ENCODE data around the gene XPNPEP2.

DNA sequence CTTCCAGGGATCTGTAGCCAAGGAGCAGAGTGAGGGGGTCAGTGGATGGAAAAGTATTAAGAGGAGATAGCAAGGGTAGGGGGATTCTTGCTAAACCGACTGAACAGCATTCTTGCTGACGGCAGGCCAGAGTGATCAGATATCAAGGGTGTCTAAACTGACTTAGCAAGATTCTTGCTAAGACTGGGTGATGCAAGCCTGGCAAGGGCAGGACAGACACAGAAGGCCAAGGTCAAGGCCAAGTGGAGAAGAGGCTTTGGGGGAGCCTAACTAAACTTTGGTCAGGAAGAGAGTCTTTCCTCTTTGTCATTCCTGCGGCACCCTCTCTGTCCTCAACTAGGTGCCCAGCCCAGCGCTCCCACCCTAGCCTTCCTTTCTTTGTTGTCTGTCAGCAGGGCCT, 799 bp downstream of the XPNPEP2 start:
- TF ChIP-seq, protein P1, sequence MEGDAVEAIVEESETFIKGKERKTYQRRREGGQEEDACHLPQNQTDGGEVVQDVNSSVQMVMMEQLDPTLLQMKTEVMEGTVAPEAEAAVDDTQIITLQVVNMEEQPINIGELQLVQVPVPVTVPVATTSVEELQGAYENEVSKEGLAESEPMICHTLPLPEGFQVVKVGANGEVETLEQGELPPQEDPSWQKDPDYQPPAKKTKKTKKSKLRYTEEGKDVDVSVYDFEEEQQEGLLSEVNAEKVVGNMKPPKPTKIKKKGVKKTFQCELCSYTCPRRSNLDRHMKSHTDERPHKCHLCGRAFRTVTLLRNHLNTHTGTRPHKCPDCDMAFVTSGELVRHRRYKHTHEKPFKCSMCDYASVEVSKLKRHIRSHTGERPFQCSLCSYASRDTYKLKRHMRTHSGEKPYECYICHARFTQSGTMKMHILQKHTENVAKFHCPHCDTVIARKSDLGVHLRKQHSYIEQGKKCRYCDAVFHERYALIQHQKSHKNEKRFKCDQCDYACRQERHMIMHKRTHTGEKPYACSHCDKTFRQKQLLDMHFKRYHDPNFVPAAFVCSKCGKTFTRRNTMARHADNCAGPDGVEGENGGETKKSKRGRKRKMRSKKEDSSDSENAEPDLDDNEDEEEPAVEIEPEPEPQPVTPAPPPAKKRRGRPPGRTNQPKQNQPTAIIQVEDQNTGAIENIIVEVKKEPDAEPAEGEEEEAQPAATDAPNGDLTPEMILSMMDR (IDR thresholded peaks at IDR 0.05) = no peak
- no peak for TF ChIP-seq POLR2A (IDR thresholded peaks at IDR 0.05)

Measured in heart left ventricle (tissue), 13 donors.